Trophoblast cell (in vitro differentiated cells and primary cell): ENCODE data around the gene ERI3.

ENCODE experiments used
- DNase-seq, 2 donors: peaks; one replicate each; pipeline ENCODE4 v3.0.0-alpha.2; 2016
- H2AFZ ChIP-seq: 2 replicates; pipeline ENCODE4 v1.6.1; 2013; ENCODE audit warnings: low read length, moderate library complexity, mild to moderate bottlenecking; ENCODE audit not compliant: insufficient read depth, poor library complexity
- H2AK5ac ChIP-seq: 2 replicates; pipeline ENCODE4 v1.6.1; 2013; ENCODE audit warnings: mild to moderate bottlenecking, low read length
- H2BK120ac ChIP-seq: 2 replicates; pipeline ENCODE4 v1.6.1; 2013; ENCODE audit warnings: low read length, mild to moderate bottlenecking, moderate library complexity; ENCODE audit not compliant: insufficient read depth, poor library complexity
- H2BK12ac ChIP-seq: 2 replicates; pipeline ENCODE4 v1.6.1; 2013; ENCODE audit warnings: mild to moderate bottlenecking, low read length, moderate library complexity
- H2BK5ac ChIP-seq: 2 replicates; pipeline ENCODE4 v1.6.1; 2013; ENCODE audit warnings: low read length, low read depth, moderate library complexity, mild to moderate bottlenecking; ENCODE audit not compliant: poor library complexity
- H3K14ac ChIP-seq: 2 replicates; pipeline ENCODE4 v1.6.1; 2013; ENCODE audit warnings: mild to moderate bottlenecking, low read length
- H3K18ac ChIP-seq: 2 replicates; pipeline ENCODE4 v1.6.1; 2013; ENCODE audit warnings: mild to moderate bottlenecking, low read length
- H3K23ac ChIP-seq: 2 replicates; pipeline ENCODE4 v1.6.1; 2013; ENCODE audit warnings: low read length
- H3K27ac ChIP-seq: 2 replicates; pipeline ENCODE4 v1.5.1; 2013; ENCODE audit warnings: low read depth, mild to moderate bottlenecking, inconsistent platforms, low read length, moderate library complexity
- H3K27me3 ChIP-seq: 2 replicates; pipeline ENCODE4 v1.6.1; 2013; ENCODE audit warnings: inconsistent platforms, mild to moderate bottlenecking, low read length, moderate library complexity; ENCODE audit not compliant: insufficient read depth
- H3K36me3 ChIP-seq, 2 experiments: 1 replicate in 1 of 2; 2 replicates in 1 of 2; pipeline ENCODE4 v1.6.1; 2013; ENCODE audit warnings: low read length in 2 of 2, mild to moderate bottlenecking in 2 of 2, moderate library complexity in 1 of 2; ENCODE audit not compliant: insufficient read depth in 2 of 2, control insufficient read depth in 1 of 2
- H3K4ac ChIP-seq: 2 replicates; pipeline ENCODE4 v1.6.1; 2013; ENCODE audit warnings: low read depth, mild to moderate bottlenecking, low read length, moderate library complexity
- H3K4me1 ChIP-seq, 2 experiments: 1 replicate in 1 of 2; 2 replicates in 1 of 2; pipeline ENCODE4 v1.6.1; 2013; ENCODE audit warnings: low read length in 2 of 2, mild to moderate bottlenecking in 2 of 2, moderate library complexity in 1 of 2; ENCODE audit not compliant: insufficient read depth in 2 of 2, control insufficient read depth in 1 of 2
- H3K4me2 ChIP-seq: 2 replicates; pipeline ENCODE4 v1.6.1; 2013; ENCODE audit warnings: inconsistent platforms, mild to moderate bottlenecking, low read length, moderate library complexity
- H3K4me3 ChIP-seq: 2 replicates; pipeline ENCODE4 v1.5.1; 2013; ENCODE audit warnings: mild to moderate bottlenecking, low read depth, low read length, inconsistent platforms
- H3K79me1 ChIP-seq: one replicate; pipeline ENCODE4 v1.6.1; 2013; ENCODE audit warnings: low read length
- H3K79me2 ChIP-seq: 2 replicates; pipeline ENCODE4 v1.6.1; 2013; ENCODE audit warnings: low read length, mild to moderate bottlenecking; ENCODE audit not compliant: control insufficient read depth, insufficient read depth, poor library complexity
- H3K9ac ChIP-seq: 2 replicates; pipeline ENCODE4 v1.6.1; 2013; ENCODE audit warnings: mild to moderate bottlenecking, low read length
- H3K9me3 ChIP-seq: 2 replicates; pipeline ENCODE4 v1.6.1; 2013; ENCODE audit warnings: low read depth, mild to moderate bottlenecking, control low read depth, inconsistent platforms, low read length; ENCODE audit not compliant: insufficient read depth
- H4K12ac ChIP-seq: 2 replicates; pipeline ENCODE4 v1.6.1; 2013; ENCODE audit warnings: low read depth, mild to moderate bottlenecking, low read length, moderate library complexity
- H4K8ac ChIP-seq: 2 replicates; pipeline ENCODE4 v1.6.1; 2013; ENCODE audit warnings: low read depth, mild to moderate bottlenecking, low read length, moderate library complexity
- H4K91ac ChIP-seq: one replicate; pipeline ENCODE4 v1.6.1; 2013; ENCODE audit warnings: low read depth, mild to moderate bottlenecking, low read length, moderate library complexity
- WGBS: extraction: QIAGEN DNeasy Blood & Tissue Kit; methylation state at CpG from one replicate; pipeline ENCODE4 v1.1.7; 2013; ENCODE audit warnings: missing lambda C conversion rate; ENCODE audit not compliant: insufficient read length, insufficient coverage; ENCODE audit errors: extremely low coverage; 5-methylcytosine and 5-hydroxymethylcytosine counted together

Gene ERI3

GRCh38 chr1:44315521-44315920, 39.5 kb downstream of the ERI3 start:
- Histone ChIP-seq H3K18ac (no peak overlapping the region), H3K14ac (no peak overlapping the region)

GRCh38 chr1:44314452-44314851, 40.6 kb downstream of the ERI3 start:
- WGBS: no CpG with 5 or more reads among the region's 5 CpGs
- Histone ChIP-seq H3K36me3 (peaks cover 12 to 28% of the 10 kb centered on the region in 2 experiments), H3K79me1 (no peaks in the 10 kb centered on the region), H3K4ac (no peak overlapping the region), H2BK120ac (no peak overlapping the region), H3K4me2 (no peak overlapping the region), H2BK12ac (no peak overlapping the region), H2AK5ac (no peak overlapping the region), H3K18ac (no peak overlapping the region), H3K9ac (no peak overlapping the region), H4K8ac (no peak overlapping the region), H3K27ac (no peak overlapping the region), H2AFZ (no peak overlapping the region), H3K14ac (no peak overlapping the region), H2BK5ac (no peak overlapping the region), H3K23ac (no peak overlapping the region), H3K4me3 (no peak overlapping the region), H4K12ac (no peak overlapping the region), H3K4me1 (peaks cover 0 to 2% of the 10 kb centered on the region in 2 experiments), H3K79me2 (no peaks in the 10 kb centered on the region), H3K9me3 (no peaks in the 10 kb centered on the region), H4K91ac (no peak overlapping the region), H3K27me3 (no peaks in the 10 kb centered on the region)
- DNase-seq: no peak

More at GRCh38 chr1:44315521-44315920, 39.5 kb downstream of the ERI3 start:
- Histone ChIP-seq H4K8ac (no peak overlapping the region), H3K4me2 (no peak overlapping the region), H3K23ac (no peak overlapping the region), H4K91ac (no peak overlapping the region), H3K4me1 (peaks cover 0 to 2% of the 10 kb centered on the region in 2 experiments), H2BK12ac (no peak overlapping the region), H2AK5ac (no peak overlapping the region), H3K4me3 (no peak overlapping the region), H3K27me3 (no peaks in the 10 kb centered on the region), H3K36me3 (peaks cover 13 to 29% of the 10 kb centered on the region in 2 experiments), H2AFZ (no peak overlapping the region), H3K79me2 (no peaks in the 10 kb centered on the region), H3K9me3 (no peaks in the 10 kb centered on the region), H3K9ac (no peak overlapping the region), H2BK120ac (no peak overlapping the region), H3K27ac (no peak overlapping the region), H3K4ac (no peak overlapping the region), H3K79me1 (no peaks in the 10 kb centered on the region), H2BK5ac (no peak overlapping the region), H4K12ac (no peak overlapping the region)
- DNase-seq: no peak

- no peak for DNase-seq
- H3K79me1 ChIP-seq: no peaks in the 10 kb centered on the region
- no peak overlapping the region for H3K4ac ChIP-seq
- no peak overlapping the region for H4K91ac ChIP-seq
- H4K12ac ChIP-seq: no peak overlapping the region
- no peak overlapping the region for H2AK5ac ChIP-seq
- peaks cover 9 to 22% of the 10 kb centered on the region in 2 experiments for H3K36me3 ChIP-seq
- H3K27me3 ChIP-seq: no peaks in the 10 kb centered on the region
- no peak overlapping the region for H2AFZ ChIP-seq
- no peak overlapping the region for H4K8ac ChIP-seq
- WGBS: no CpG with 5 or more reads among the region's 3 CpGs
- no peaks in the 10 kb centered on the region for H3K9me3 ChIP-seq
- H3K4me1 ChIP-seq: peaks cover 0 to under 1% of the 10 kb centered on the region in 2 experiments
- H2BK120ac ChIP-seq: no peak overlapping the region
- no peak overlapping the region for H3K27ac ChIP-seq
- no peak overlapping the region for H3K18ac ChIP-seq
- no peak overlapping the region for H2BK12ac ChIP-seq
- no peak overlapping the region for H3K4me2 ChIP-seq
- H3K79me2 ChIP-seq: no peaks in the 10 kb centered on the region
- H3K23ac ChIP-seq: no peak overlapping the region
- H3K9ac ChIP-seq: no peak overlapping the region
- no peak overlapping the region for H3K14ac ChIP-seq
- no peak overlapping the region for H3K4me3 ChIP-seq
- no peak overlapping the region for H2BK5ac ChIP-seq
Measured at GRCh38 chr1:44313265-44313918, 41.7 kb downstream of the ERI3 start.

DNA sequence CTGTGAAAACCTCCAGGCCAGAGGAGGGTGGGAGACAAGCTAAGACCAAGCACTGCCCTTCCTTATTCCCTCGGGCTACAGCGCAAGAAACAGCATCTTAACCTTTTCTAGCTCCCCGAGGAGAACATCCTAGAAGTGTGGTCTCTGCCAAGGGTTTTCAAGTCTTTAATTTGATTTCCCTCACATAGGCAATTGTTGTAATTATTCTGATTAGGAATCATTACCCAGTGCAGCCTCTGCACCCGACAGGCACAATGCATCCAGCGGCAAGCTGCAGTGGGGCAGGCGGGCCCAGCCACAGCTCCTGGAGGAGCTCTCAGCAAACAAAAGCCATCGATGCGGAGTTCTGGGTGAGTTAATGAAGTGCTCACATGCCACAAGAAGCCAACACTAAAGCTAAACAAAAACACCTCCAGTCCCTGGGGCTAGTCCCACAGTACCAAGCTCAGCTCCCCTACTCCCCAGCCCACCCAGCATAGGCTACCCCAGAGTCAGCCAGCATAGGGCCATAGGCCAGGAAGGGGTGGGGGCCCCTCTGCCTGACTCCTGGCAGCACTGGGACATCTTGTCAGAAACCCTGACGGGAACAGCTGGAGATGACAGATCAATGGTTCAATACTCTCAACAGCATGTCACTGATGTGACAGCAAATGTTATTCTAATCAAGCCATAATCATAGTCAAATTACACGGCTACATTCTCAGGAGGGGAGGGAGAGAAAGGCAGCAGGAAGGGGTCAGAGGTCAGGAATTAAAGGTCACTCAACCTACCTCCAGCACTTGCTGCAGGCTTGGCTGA, 42.5 kb downstream of the ERI3 start:
- H2BK5ac ChIP-seq: no peak overlapping the region
- H2BK120ac ChIP-seq: no peak overlapping the region
- no peak overlapping the region for H4K8ac ChIP-seq
- peaks cover 11 to 24% of the 10 kb centered on the region in 2 experiments for H3K36me3 ChIP-seq
- H3K79me1 ChIP-seq: no peaks in the 10 kb centered on the region
- H3K9me3 ChIP-seq: no peaks in the 10 kb centered on the region
- H3K14ac ChIP-seq: no peak overlapping the region
- no peaks in the 10 kb centered on the region for H3K27me3 ChIP-seq
- H2AK5ac ChIP-seq: no peak overlapping the region
- no peak overlapping the region for H2BK12ac ChIP-seq
- no peak for DNase-seq
- no CpG with 5 or more reads among the region's 10 CpGs for WGBS
- no peak overlapping the region for H4K12ac ChIP-seq
- no peak overlapping the region for H3K4ac ChIP-seq
- no peak overlapping the region for H3K18ac ChIP-seq
- H3K4me1 ChIP-seq: no peaks in the 10 kb centered on the region
- no peak overlapping the region for H3K23ac ChIP-seq
- H3K4me2 ChIP-seq: no peak overlapping the region
- no peak overlapping the region for H3K9ac ChIP-seq
- no peak overlapping the region for H2AFZ ChIP-seq
- H4K91ac ChIP-seq: no peak overlapping the region
- no peak overlapping the region for H3K27ac ChIP-seq
- no peaks in the 10 kb centered on the region for H3K79me2 ChIP-seq
- no peak overlapping the region for H3K4me3 ChIP-seq
